Body of pancreas (tissue), 4 donors: ENCODE data around the gene ERBB2.

ENCODE experiments used
- POLR2A ChIP-seq, 3 donors: fragments of 450-650 bp; IDR thresholded peaks; one replicate each; pipeline ENCODE4 v1.6.1; 2016; ENCODE audit warnings: antibody characterized with exemption in 3 of 3, mild to moderate bottlenecking in 2 of 3
- TF ChIP-seq, protein P1 (sequence below), 7 experiments: fragments of 450-650 bp in 4 of 7; fragments of 200-600 bp in 3 of 7; sonication (generic) in 3 of 7; IDR thresholded peaks; one replicate each; pipeline ENCODE4 v1.5.1; 2016 to 2019; ENCODE audit warnings: antibody characterized with exemption in 7 of 7

DNA sequence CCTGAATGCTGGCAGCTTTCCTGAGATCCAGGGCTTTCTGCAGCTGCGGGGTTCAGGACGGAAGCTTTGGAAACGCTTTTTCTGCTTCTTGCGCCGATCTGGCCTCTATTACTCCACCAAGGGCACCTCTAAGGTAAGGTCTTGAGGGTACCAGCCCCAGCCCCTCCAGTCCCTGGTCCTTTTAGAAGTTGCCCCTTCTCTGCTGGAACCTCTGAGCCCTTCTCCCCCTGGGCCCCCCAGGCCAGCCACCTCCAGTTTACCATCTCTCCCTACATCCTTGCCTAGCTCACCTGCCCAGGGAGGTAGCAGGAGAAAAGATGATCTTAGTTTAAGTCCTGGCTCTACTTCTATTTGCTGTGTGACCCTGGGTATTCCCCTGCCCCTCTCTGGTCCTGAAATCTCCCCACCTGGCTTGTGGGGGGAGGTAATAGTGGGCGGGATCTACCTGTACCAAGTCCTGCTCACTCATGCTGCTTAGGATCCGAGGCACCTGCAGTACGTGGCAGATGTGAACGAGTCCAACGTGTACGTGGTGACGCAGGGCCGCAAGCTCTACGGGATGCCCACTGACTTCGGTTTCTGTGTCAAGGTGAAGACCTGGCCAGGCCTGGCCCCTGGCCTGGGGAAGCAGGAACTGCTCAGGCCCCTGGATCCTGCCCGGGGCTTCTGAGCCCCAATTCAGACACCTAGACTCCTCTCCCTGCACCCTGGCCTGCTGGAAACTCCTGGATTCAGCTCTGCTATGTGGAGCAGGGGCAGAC, 44.4 kb downstream of the ERBB2 start:
- TF ChIP-seq, protein P1, sequence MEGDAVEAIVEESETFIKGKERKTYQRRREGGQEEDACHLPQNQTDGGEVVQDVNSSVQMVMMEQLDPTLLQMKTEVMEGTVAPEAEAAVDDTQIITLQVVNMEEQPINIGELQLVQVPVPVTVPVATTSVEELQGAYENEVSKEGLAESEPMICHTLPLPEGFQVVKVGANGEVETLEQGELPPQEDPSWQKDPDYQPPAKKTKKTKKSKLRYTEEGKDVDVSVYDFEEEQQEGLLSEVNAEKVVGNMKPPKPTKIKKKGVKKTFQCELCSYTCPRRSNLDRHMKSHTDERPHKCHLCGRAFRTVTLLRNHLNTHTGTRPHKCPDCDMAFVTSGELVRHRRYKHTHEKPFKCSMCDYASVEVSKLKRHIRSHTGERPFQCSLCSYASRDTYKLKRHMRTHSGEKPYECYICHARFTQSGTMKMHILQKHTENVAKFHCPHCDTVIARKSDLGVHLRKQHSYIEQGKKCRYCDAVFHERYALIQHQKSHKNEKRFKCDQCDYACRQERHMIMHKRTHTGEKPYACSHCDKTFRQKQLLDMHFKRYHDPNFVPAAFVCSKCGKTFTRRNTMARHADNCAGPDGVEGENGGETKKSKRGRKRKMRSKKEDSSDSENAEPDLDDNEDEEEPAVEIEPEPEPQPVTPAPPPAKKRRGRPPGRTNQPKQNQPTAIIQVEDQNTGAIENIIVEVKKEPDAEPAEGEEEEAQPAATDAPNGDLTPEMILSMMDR (IDR thresholded peaks at IDR 0.05): no peak
- no peak for TF ChIP-seq POLR2A (IDR thresholded peaks at IDR 0.05)
